Gastrocnemius medialis (tissue), 4 donors: Measurements from ENCODE around the gene RABL6. TPM values are rescaled to one million over a fixed set of nuclear protein-coding genes. Genes with fewer than 3 reads are reported as not detected.

Experiments
- ATAC-seq, 2 donors: fragments of 150-250 bp; one replicate each; pipeline ENCODE4 v1.9.1; 2016
- DNase-seq, 2 donors: peaks; one replicate each; pipeline ENCODE4 v3.0.0-alpha.2; 2019
- H3K27ac ChIP-seq, 4 donors: fragments of 200-600 bp; sonication (generic); 1 replicate in 1 of 4; 2 replicates in 3 of 4; pipeline ENCODE4 v1.5.1; 2016 to 2018; ENCODE audit warnings: mild to moderate bottlenecking in 2 of 4, moderate library complexity in 1 of 4
- H3K27me3 ChIP-seq, 3 donors: fragments of 200-600 bp; sonication (generic) in 2 of 3; 1 replicate in 1 of 3; 2 replicates in 2 of 3; pipeline versions ENCODE4 v1.5.1 to v1.6.0; 2016 to 2019; ENCODE audit warnings: mild to moderate bottlenecking in 1 of 3, moderate library complexity in 1 of 3
- H3K36me3 ChIP-seq, 2 donors: fragments of 200-600 bp; sonication (generic) in 1 of 2; one replicate each; pipeline ENCODE4 v1.5.1; 2017 to 2018
- H3K4me1 ChIP-seq, 2 donors: fragments of 200-600 bp; sonication (generic) in 1 of 2; one replicate each; pipeline ENCODE4 v1.5.1; 2016 to 2017; ENCODE audit warnings: mild to moderate bottlenecking in 2 of 2
- H3K4me3 ChIP-seq, 4 donors: fragments of 200-600 bp; sonication (generic) in 3 of 4; 1 replicate in 1 of 4; 2 replicates in 3 of 4; pipeline ENCODE4 v1.5.1; 2016 to 2019; ENCODE audit warnings: mild to moderate bottlenecking in 2 of 4
- H3K9me3 ChIP-seq, 3 donors: fragments of 200-600 bp; sonication (generic) in 2 of 3; 1 replicate in 1 of 3; 2 replicates in 2 of 3; pipeline ENCODE4 v1.5.1; 2016 to 2019
- CTCF ChIP-seq, 5 experiments: fragments of 450-650 bp in 3 of 5; fragments of 200-600 bp in 2 of 5; sonication (generic) in 2 of 5; IDR thresholded peaks in 4 of 5; conservative IDR thresholded peaks in 1 of 5; 1 replicate in 4 of 5; 2 replicates in 1 of 5; pipeline ENCODE4 v1.5.1; 2016 to 2019; ENCODE audit warnings: antibody characterized with exemption in 5 of 5, mild to moderate bottlenecking in 3 of 5, moderate library complexity in 3 of 5
- POLR2A ChIP-seq, 2 donors: fragments of 450-650 bp; IDR thresholded peaks; one replicate each; pipeline ENCODE4 v1.6.1; 2017; ENCODE audit warnings: antibody characterized with exemption in 2 of 2, mild to moderate bottlenecking in 2 of 2, moderate library complexity in 2 of 2
- in situ Hi-C, 4 donors: fragments of 200-750 bp; cut with MboI; loops; one replicate each; pipeline versions ENCODE4 v1.15.0 to v1.8.0; 2017; ENCODE audit warnings: low sequenced_read_pairs in 4 of 4
- intact Hi-C: fragments of 100-400 bp; cut with DNase I; formaldehyde crosslinking; loops from one replicate; pipeline ENCODE4 v1.15.1; 2023; ENCODE audit warnings: low total_unique reads
- total RNA-seq, 4 donors: library from RNA; depleted of rRNA; stranded (reverse); fragments of >200 nt; gene quantifications; one replicate each; pipeline versions ENCODE4 v1.1.0 to v1.2.3, GENCODE V29; 2016

RABL6 gene
- total RNA-seq, 4 donors from 2014 or later = 84.9 to 121 (median 105) TPM

- Histone ChIP-seq H3K4me1 (peaks cover 4% of the 10 kb centered on the region in 2 donors), H3K27ac (no peak overlapping the region), H3K9me3 (no peaks in the 10 kb centered on the region), H3K36me3 (peaks cover 0 to 6% of the 10 kb centered on the region in 2 donors), H3K4me3 (no peak overlapping the region), H3K27me3 (no peaks in the 10 kb centered on the region)
- TF ChIP-seq CTCF (IDR thresholded peaks at IDR 0.05 in 4 of 5, conservative IDR thresholded peaks at IDR 0.05 in 1 of 5) (no peak), POLR2A (IDR thresholded peaks at IDR 0.05) (no peak)
- DNase-seq (no peak), ATAC-seq (no peak)
- intact Hi-C loops = no loop called here
- in situ Hi-C loops = no loop called here
Observed at GRCh38 chr9:136815422-136815782, 7.7 kb downstream of the RABL6 start.

GRCh38 chr9:136820971-136821825 is 13.4 kb downstream of the RABL6 start:
- H3K4me1 ChIP-seq = no peaks in the 10 kb centered on the region
- H3K27me3 ChIP-seq = no peaks in the 10 kb centered on the region
- TF ChIP-seq POLR2A (IDR thresholded peaks at IDR 0.05) (no peak), CTCF (IDR thresholded peaks at IDR 0.05 in 4 of 5, conservative IDR thresholded peaks at IDR 0.05 in 1 of 5) (no peak)
- H3K4me3 ChIP-seq = peak overlapping the region in 1 of 4 donors; percentile 13
- in situ Hi-C loops = no loop called here
- H3K9me3 ChIP-seq = no peaks in the 10 kb centered on the region
- no peak overlapping the region for H3K27ac ChIP-seq
- ATAC-seq (no peak), DNase-seq (no peak)
- peaks cover 3 to 12% of the 10 kb centered on the region in 2 donors for H3K36me3 ChIP-seq
- intact Hi-C loops = no loop called here

GRCh38 chr9:136821826-136822544 is 14.2 kb downstream of the RABL6 start:
- no peaks in the 10 kb centered on the region for H3K4me1 ChIP-seq
- peaks cover 3 to 20% of the 10 kb centered on the region in 2 donors for H3K36me3 ChIP-seq
- no peak overlapping the region for H3K4me3 ChIP-seq
- in situ Hi-C loops (no loop called here), intact Hi-C loops (no loop called here)
- no peak for TF ChIP-seq CTCF (IDR thresholded peaks at IDR 0.05 in 4 of 5, conservative IDR thresholded peaks at IDR 0.05 in 1 of 5)
- TF ChIP-seq POLR2A (IDR thresholded peaks at IDR 0.05) = no peak
- H3K27ac ChIP-seq = no peak overlapping the region
- ATAC-seq = no peak
- no peak for DNase-seq
- H3K9me3 ChIP-seq = no peaks in the 10 kb centered on the region
- H3K27me3 ChIP-seq = no peaks in the 10 kb centered on the region

- intact Hi-C loops = no loop called here
- Histone ChIP-seq H3K27ac (no peak overlapping the region), H3K4me3 (no peak overlapping the region), H3K9me3 (no peaks in the 10 kb centered on the region), H3K36me3 (peaks cover 3 to 30% of the 10 kb centered on the region in 2 donors), H3K4me1 (no peaks in the 10 kb centered on the region), H3K27me3 (no peaks in the 10 kb centered on the region)
- no peak for ATAC-seq
- in situ Hi-C loops = no loop called here
- TF ChIP-seq POLR2A (IDR thresholded peaks at IDR 0.05) (no peak), CTCF (IDR thresholded peaks at IDR 0.05 in 4 of 5, conservative IDR thresholded peaks at IDR 0.05 in 1 of 5) (no peak)
- DNase-seq = no peak
Observed at GRCh38 chr9:136823136-136824046, 15.6 kb downstream of the RABL6 start.
